ENCODE data around the gene NEDD4.
"Not testable (repeated sequence)": the region's sequence is repeated elsewhere in the genome, so short reads cannot be mapped to it uniquely, and the experiment has no call there.

Gene NEDD4

GRCh38 chr15:55900019-55900418, 93.4 kb downstream of the NEDD4 start:
- Mint-ChIP-seq H3K27ac (no peak overlapping the region), H3K36me3 (no peaks in the 10 kb centered on the region), H3K27me3 (no peaks in the 10 kb centered on the region), H3K4me1 (peaks cover 15% of the 10 kb centered on the region), H3K9me3 (no peaks in the 10 kb centered on the region), H3K4me3 (no peak overlapping the region)

GRCh38 chr15:55899537-55899936, 93.9 kb downstream of the NEDD4 start:
- Mint-ChIP-seq H3K27me3 (no peaks in the 10 kb centered on the region), H3K9me3 (no peaks in the 10 kb centered on the region), H3K4me1 (peaks cover 17% of the 10 kb centered on the region), H3K27ac (no peak overlapping the region), H3K4me3 (no peak overlapping the region), H3K36me3 (no peaks in the 10 kb centered on the region)

GRCh38 chr15:55897560-55898336, 95.7 kb downstream of the NEDD4 start:
- H3K36me3 Mint-ChIP-seq = no peaks in the 10 kb centered on the region
- no peaks in the 10 kb centered on the region for H3K27me3 Mint-ChIP-seq
- H3K4me1 Mint-ChIP-seq = peaks cover 19% of the 10 kb centered on the region
- H3K27ac Mint-ChIP-seq = no peak overlapping the region
- no peak overlapping the region for H3K4me3 Mint-ChIP-seq
- no peaks in the 10 kb centered on the region for H3K9me3 Mint-ChIP-seq

- H3K27ac Mint-ChIP-seq = no peak overlapping the region
- no peaks in the 10 kb centered on the region for H3K36me3 Mint-ChIP-seq
- no peaks in the 10 kb centered on the region for H3K9me3 Mint-ChIP-seq
- no peak overlapping the region for H3K4me3 Mint-ChIP-seq
- peaks cover 19% of the 10 kb centered on the region for H3K4me1 Mint-ChIP-seq
- H3K27me3 Mint-ChIP-seq = peaks cover 2% of the 10 kb centered on the region
Measured at GRCh38 chr15:55894399-55894965, 98.9 kb downstream of the NEDD4 start.

- H3K9me3 Mint-ChIP-seq = no peaks in the 10 kb centered on the region
- peaks cover 2% of the 10 kb centered on the region for H3K27me3 Mint-ChIP-seq
- H3K36me3 Mint-ChIP-seq = no peaks in the 10 kb centered on the region
- no peak overlapping the region for H3K4me3 Mint-ChIP-seq
- H3K27ac Mint-ChIP-seq = no peak overlapping the region
- H3K4me1 Mint-ChIP-seq = peaks cover 19% of the 10 kb centered on the region
Measured at GRCh38 chr15:55893852-55894251, 99.6 kb downstream of the NEDD4 start.

GRCh38 chr15:55891196-55891595, 102.2 kb downstream of the NEDD4 start:
- H3K4me3 Mint-ChIP-seq = no peak overlapping the region
- peaks cover 9% of the 10 kb centered on the region for H3K27me3 Mint-ChIP-seq
- peaks cover 19% of the 10 kb centered on the region for H3K9me3 Mint-ChIP-seq
- H3K4me1 Mint-ChIP-seq = peaks cover 16% of the 10 kb centered on the region
- H3K36me3 Mint-ChIP-seq = peaks cover 3% of the 10 kb centered on the region
- H3K27ac Mint-ChIP-seq = no peak overlapping the region

GRCh38 chr15:55884223-55884622, 109.2 kb downstream of the NEDD4 start:
- H3K27me3 Mint-ChIP-seq = peaks cover 8% of the 10 kb centered on the region
- H3K9me3 Mint-ChIP-seq = peaks cover 27% of the 10 kb centered on the region
- peaks cover 7% of the 10 kb centered on the region for H3K36me3 Mint-ChIP-seq
- H3K4me3 Mint-ChIP-seq = no peak overlapping the region
- no peak overlapping the region for H3K27ac Mint-ChIP-seq
- no peaks in the 10 kb centered on the region for H3K4me1 Mint-ChIP-seq

GRCh38 chr15:55879181-55879580, 114.2 kb downstream of the NEDD4 start:
- no peaks in the 10 kb centered on the region for H3K4me1 Mint-ChIP-seq
- no peaks in the 10 kb centered on the region for H3K9me3 Mint-ChIP-seq
- H3K27ac Mint-ChIP-seq = no peak overlapping the region
- H3K36me3 Mint-ChIP-seq = peaks cover 2% of the 10 kb centered on the region
- H3K4me3 Mint-ChIP-seq = no peak overlapping the region
- peaks cover 2% of the 10 kb centered on the region for H3K27me3 Mint-ChIP-seq

- Mint-ChIP-seq H3K4me3 (no peak overlapping the region), H3K27me3 (peaks cover 2% of the 10 kb centered on the region), H3K36me3 (peaks cover 2% of the 10 kb centered on the region), H3K9me3 (no peaks in the 10 kb centered on the region), H3K27ac (no peak overlapping the region), H3K4me1 (peaks cover 5% of the 10 kb centered on the region)
Measured at GRCh38 chr15:55873024-55873720, 120.2 kb downstream of the NEDD4 start.

GRCh38 chr15:55872471-55872870, 120.9 kb downstream of the NEDD4 start:
- Mint-ChIP-seq H3K4me3 (no peak overlapping the region), H3K27me3 (peaks cover 2% of the 10 kb centered on the region), H3K27ac (no peak overlapping the region), H3K4me1 (peaks cover 5% of the 10 kb centered on the region), H3K9me3 (no peaks in the 10 kb centered on the region), H3K36me3 (peaks cover 2% of the 10 kb centered on the region)

- peaks cover 5% of the 10 kb centered on the region for H3K4me1 Mint-ChIP-seq
- H3K36me3 Mint-ChIP-seq = no peaks in the 10 kb centered on the region
- no peaks in the 10 kb centered on the region for H3K27me3 Mint-ChIP-seq
- H3K4me3 Mint-ChIP-seq = no peak overlapping the region
- H3K9me3 Mint-ChIP-seq = no peaks in the 10 kb centered on the region
- no peak overlapping the region for H3K27ac Mint-ChIP-seq
Measured at GRCh38 chr15:55869660-55870059, 123.8 kb downstream of the NEDD4 start.

- H3K27ac Mint-ChIP-seq = no peak overlapping the region
- no peaks in the 10 kb centered on the region for H3K27me3 Mint-ChIP-seq
- H3K36me3 Mint-ChIP-seq = no peaks in the 10 kb centered on the region
- H3K4me1 Mint-ChIP-seq = peaks cover 5% of the 10 kb centered on the region
- no peak overlapping the region for H3K4me3 Mint-ChIP-seq
- H3K9me3 Mint-ChIP-seq = no peaks in the 10 kb centered on the region
Measured at GRCh38 chr15:55868707-55869106, 124.7 kb downstream of the NEDD4 start.

- not testable (repeated sequence) for H3K27ac Mint-ChIP-seq, H3K36me3 Mint-ChIP-seq, H3K4me3 Mint-ChIP-seq, H3K4me1 Mint-ChIP-seq, H3K9me3 Mint-ChIP-seq, H3K27me3 Mint-ChIP-seq
Measured at GRCh38 chr15:55868291-55868690, 125.1 kb downstream of the NEDD4 start.

- H3K4me3 Mint-ChIP-seq = no peak overlapping the region
- H3K36me3 Mint-ChIP-seq = peaks cover 4% of the 10 kb centered on the region
- H3K9me3 Mint-ChIP-seq = no peaks in the 10 kb centered on the region
- no peaks in the 10 kb centered on the region for H3K27me3 Mint-ChIP-seq
- H3K27ac Mint-ChIP-seq = no peak overlapping the region
- no peaks in the 10 kb centered on the region for H3K4me1 Mint-ChIP-seq
Measured at GRCh38 chr15:55863911-55864310, 129.5 kb downstream of the NEDD4 start.

GRCh38 chr15:55861115-55861514, 132.3 kb downstream of the NEDD4 start:
- H3K9me3 Mint-ChIP-seq = no peaks in the 10 kb centered on the region
- H3K4me3 Mint-ChIP-seq = no peak overlapping the region
- no peaks in the 10 kb centered on the region for H3K27me3 Mint-ChIP-seq
- peaks cover 7% of the 10 kb centered on the region for H3K36me3 Mint-ChIP-seq
- H3K4me1 Mint-ChIP-seq = no peaks in the 10 kb centered on the region
- no peak overlapping the region for H3K27ac Mint-ChIP-seq

GRCh38 chr15:55860468-55860867, 132.9 kb downstream of the NEDD4 start:
- Mint-ChIP-seq H3K27me3 (no peaks in the 10 kb centered on the region), H3K36me3 (peaks cover 7% of the 10 kb centered on the region), H3K4me3 (no peak overlapping the region), H3K4me1 (no peaks in the 10 kb centered on the region), H3K27ac (no peak overlapping the region), H3K9me3 (no peaks in the 10 kb centered on the region)

Measured in activated naive CD4-positive, alpha-beta T cell treated with anti-CD3 and anti-CD28 coated beads, Interleukin-2, amount 50 U/mL, for 24 hours (primary cell).